Activated B cell treated with CpG ODN at 0.5 μM for 24 hours (primary cell): ENCODE data around the gene SNCB. TPM values are rescaled to one million over a fixed set of nuclear protein-coding genes. Genes with fewer than 3 reads are reported as not detected.
"Not testable (repeated sequence)": the region's sequence is repeated elsewhere in the genome, so short reads cannot be mapped to it uniquely, and the experiment has no call there.

Experiments used
- ATAC-seq: fragments of 200-7000 bp; cut with Tn5 transposase; one replicate; pipeline ENCODE4 v1.10.0; 2021; ENCODE audit warnings: low read depth, mild to moderate bottlenecking, moderate library complexity
- CTCF ChIA-PET: fragments of 350-600 bp; sonication (Branson Sonifier 250); formaldehyde crosslinking; loops from one replicate; lab custom pipeline; 2021; ENCODE audit warnings: antibody characterized with exemption; lab: Charles Lee
- POLR2A ChIA-PET: fragments of 350-600 bp; sonication (Branson Sonifier 250); formaldehyde crosslinking; loops from one replicate; lab custom pipeline; 2021; ENCODE audit warnings: antibody characterized with exemption; lab: Charles Lee
- DNase-seq: peaks from one replicate; pipeline ENCODE4 v3.0.0; 2022
- H3K27ac Mint-ChIP-seq: one replicate; pipeline ENCODE4 v1.8.0; 2020; ENCODE audit warnings: mixed read lengths
- H3K27me3 Mint-ChIP-seq: one replicate; pipeline ENCODE4 v1.8.0; 2021; ENCODE audit warnings: mixed read lengths
- H3K36me3 Mint-ChIP-seq: one replicate; pipeline ENCODE4 v1.8.0; 2021; ENCODE audit warnings: low read depth, mixed read lengths
- H3K4me1 Mint-ChIP-seq: one replicate; pipeline ENCODE4 v1.8.0; 2021; ENCODE audit warnings: mixed read lengths
- H3K4me3 Mint-ChIP-seq: one replicate; pipeline ENCODE4 v1.8.0; 2020; ENCODE audit warnings: mild to moderate bottlenecking, mixed read lengths
- H3K9me3 Mint-ChIP-seq: one replicate; pipeline ENCODE4 v1.8.0; 2020; ENCODE audit warnings: mixed read lengths
- intact Hi-C: fragments of 100-400 bp; cut with micrococcal nuclease; formaldehyde crosslinking; loops from one replicate; pipeline ENCODE4 v1.15.1; 2024
- total RNA-seq: library from RNA; stranded (reverse); gene quantifications from 2 replicates; pipeline ENCODE4 v1.2.3, GENCODE V29; 2022
- TF ChIP-seq, protein P1 (sequence below): fragments of 200-600 bp; IDR thresholded peaks from one replicate; pipeline ENCODE4 v1.8.0; 2022; ENCODE audit warnings: antibody characterized with exemption, mild to moderate bottlenecking

Gene SNCB
- total RNA-seq, 1 donor from 2014 or later: not detected

DNA sequence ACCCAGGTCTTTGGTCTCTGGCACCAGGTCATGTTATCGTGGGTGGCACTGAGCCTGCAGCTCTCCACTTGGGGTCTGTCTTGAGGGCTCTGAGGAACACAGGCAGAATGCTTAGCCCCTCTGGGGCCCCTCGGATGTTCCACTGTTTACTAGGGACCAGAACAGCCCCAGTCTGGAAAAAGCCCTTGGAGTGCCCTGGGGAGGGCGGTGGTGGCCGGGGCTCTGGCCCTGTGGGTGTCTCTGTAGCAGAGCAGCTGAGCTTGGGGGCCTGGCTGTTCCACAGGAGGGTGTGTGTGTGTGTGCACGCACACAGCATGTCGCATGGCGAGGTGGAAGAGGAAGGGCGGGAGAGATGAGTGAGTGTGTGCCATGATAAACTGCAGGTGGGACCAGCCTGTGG, 35.8 kb downstream of the SNCB start:
- Mint-ChIP-seq H3K4me3 (no peak overlapping the region), H3K27ac (no peak overlapping the region), H3K36me3 (no peaks in the 10 kb centered on the region), H3K9me3 (no peaks in the 10 kb centered on the region), H3K4me1 (peaks cover 7% of the 10 kb centered on the region), H3K27me3 (peaks cover 10% of the 10 kb centered on the region)
- no peak for DNase-seq
- intact Hi-C loops: no loop called here
- ChIA-PET POLR2A (no interaction called here), CTCF (no interaction called here)
- no peak for ATAC-seq
- TF ChIP-seq, protein P1, sequence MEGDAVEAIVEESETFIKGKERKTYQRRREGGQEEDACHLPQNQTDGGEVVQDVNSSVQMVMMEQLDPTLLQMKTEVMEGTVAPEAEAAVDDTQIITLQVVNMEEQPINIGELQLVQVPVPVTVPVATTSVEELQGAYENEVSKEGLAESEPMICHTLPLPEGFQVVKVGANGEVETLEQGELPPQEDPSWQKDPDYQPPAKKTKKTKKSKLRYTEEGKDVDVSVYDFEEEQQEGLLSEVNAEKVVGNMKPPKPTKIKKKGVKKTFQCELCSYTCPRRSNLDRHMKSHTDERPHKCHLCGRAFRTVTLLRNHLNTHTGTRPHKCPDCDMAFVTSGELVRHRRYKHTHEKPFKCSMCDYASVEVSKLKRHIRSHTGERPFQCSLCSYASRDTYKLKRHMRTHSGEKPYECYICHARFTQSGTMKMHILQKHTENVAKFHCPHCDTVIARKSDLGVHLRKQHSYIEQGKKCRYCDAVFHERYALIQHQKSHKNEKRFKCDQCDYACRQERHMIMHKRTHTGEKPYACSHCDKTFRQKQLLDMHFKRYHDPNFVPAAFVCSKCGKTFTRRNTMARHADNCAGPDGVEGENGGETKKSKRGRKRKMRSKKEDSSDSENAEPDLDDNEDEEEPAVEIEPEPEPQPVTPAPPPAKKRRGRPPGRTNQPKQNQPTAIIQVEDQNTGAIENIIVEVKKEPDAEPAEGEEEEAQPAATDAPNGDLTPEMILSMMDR: no peak

DNA sequence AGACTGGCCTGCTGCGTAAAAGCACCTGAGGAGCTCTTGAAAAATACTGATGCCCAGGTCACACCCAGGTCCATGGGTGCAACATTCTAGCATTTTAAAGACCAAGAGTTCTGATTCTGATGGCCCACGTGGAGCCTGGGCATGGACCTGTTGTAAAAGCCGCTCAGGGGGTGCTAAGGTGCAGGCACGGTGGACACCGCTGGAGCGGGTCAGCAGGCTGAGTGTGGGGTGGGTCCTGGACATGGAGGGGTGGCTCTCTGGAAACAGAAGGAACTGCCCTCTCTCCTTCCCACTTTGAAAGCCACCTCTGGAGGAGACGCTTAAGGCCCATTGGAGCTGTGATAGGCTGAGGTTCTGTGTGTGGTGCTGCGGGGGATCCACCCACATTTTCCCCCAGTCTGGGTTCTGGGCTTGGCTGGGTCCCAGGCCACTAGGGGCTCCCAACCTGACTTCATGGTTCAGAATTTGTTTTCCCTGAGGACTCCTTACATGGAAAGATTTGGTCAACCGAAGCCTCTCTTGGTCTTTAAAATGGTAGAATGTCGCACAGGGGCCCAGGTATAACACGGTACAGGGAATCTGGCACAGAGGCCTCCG, 37.0 kb downstream of the SNCB start:
- Mint-ChIP-seq H3K27ac (no peak overlapping the region), H3K4me3 (no peak overlapping the region), H3K4me1 (peaks cover 7% of the 10 kb centered on the region), H3K27me3 (peaks cover 10% of the 10 kb centered on the region), H3K9me3 (no peaks in the 10 kb centered on the region), H3K36me3 (no peaks in the 10 kb centered on the region)
- CTCF ChIA-PET: no interaction called here
- intact Hi-C loops: no loop called here
- ATAC-seq (no peak), DNase-seq (no peak)
- TF ChIP-seq, protein P1: no peak
- POLR2A ChIA-PET: no interaction called here

DNA sequence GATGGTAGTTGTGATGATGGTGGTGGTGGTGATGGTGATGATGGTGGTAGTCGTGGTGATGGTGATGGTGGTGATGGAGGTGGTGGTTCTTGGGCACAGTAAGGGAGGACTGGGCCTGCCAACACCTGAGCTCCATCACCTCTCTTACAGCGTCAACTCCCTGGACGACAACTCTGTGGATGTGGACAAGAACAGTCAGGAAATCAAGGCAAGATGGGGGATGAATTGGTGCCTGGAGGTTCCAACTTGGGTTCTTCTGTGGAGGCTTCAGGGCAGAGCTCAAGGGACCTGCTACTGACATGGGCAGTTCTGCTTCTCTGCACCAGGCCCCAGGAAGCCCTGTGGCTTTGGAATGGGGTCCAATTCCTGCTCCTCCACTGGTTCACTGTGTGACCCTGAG, 37.8 kb downstream of the SNCB start:
- ChIA-PET CTCF (no interaction called here), POLR2A (no interaction called here)
- H3K27ac Mint-ChIP-seq: no peak overlapping the region
- TF ChIP-seq, protein P1: no peak
- H3K4me3 Mint-ChIP-seq: no peak overlapping the region
- DNase-seq: no peak
- peaks cover 8% of the 10 kb centered on the region for H3K27me3 Mint-ChIP-seq
- no peak for ATAC-seq
- intact Hi-C loops: no loop called here
- H3K36me3 Mint-ChIP-seq: no peaks in the 10 kb centered on the region
- H3K4me1 Mint-ChIP-seq: peaks cover 7% of the 10 kb centered on the region
- no peaks in the 10 kb centered on the region for H3K9me3 Mint-ChIP-seq

DNA sequence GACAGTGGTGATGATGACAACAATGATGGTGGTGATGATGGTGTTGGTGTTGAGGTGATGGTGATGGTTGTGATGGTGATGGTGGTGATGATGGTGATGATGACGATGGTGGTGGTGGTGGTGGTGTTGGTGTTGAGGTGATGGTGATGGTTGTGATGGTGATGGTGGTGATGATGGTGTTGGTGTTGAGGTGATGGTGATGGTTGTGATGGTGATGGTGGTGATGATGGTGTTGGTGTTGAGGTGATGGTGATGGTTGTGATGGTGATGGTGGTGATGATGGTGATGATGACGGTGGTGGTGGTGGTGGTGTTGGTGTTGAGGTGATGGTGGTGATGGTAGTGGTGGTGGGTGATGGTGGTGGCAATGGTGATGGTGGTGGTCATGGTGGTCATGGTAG, 38.7 kb downstream of the SNCB start:
- POLR2A ChIA-PET, H3K4me1 Mint-ChIP-seq, H3K36me3 Mint-ChIP-seq, ATAC-seq, DNase-seq, CTCF ChIA-PET, H3K27ac Mint-ChIP-seq, H3K9me3 Mint-ChIP-seq, intact Hi-C loops, H3K27me3 Mint-ChIP-seq, H3K4me3 Mint-ChIP-seq: not testable (repeated sequence)

DNA sequence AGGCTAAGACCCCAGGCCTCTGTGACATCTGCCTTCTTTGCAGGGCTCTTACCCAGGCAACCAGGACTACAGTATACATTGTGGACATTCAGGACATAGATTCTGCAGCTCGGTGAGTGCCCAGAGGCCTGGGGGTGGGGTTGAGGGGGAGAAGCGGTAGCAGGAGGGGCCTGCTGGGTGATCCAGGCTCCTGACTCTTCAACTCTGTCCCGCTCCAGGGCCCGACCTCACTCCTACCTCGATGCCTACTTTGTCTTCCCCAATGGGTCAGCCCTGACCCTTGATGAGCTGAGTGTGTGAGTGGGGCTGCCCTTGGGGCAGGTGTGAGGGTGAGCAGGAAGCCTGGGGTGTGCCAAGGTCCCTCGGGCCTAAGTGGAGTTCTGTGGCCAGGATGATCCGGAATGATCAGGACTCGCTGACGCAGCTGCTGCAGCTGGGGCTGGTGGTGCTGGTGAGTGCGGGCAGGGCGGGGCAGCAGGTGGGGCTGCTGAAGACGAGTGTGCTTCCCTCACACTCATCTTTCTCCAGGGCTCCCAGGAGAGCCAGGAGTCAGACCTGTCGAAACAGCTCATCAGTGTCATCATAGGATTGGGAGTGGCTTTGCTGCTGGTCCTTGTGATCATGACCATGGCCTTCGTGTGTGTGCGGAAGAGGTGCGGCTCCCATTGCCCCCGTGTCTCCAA, 40.2 kb downstream of the SNCB start:
- peaks cover 4% of the 10 kb centered on the region for H3K9me3 Mint-ChIP-seq
- H3K4me1 Mint-ChIP-seq: no peaks in the 10 kb centered on the region
- TF ChIP-seq, protein P1: no peak
- DNase-seq (no peak), ATAC-seq (no peak)
- POLR2A ChIA-PET: no interaction called here
- H3K27me3 Mint-ChIP-seq: peaks cover 1% of the 10 kb centered on the region
- no peak overlapping the region for H3K4me3 Mint-ChIP-seq
- CTCF ChIA-PET: no interaction called here
- intact Hi-C loops: no loop called here
- H3K27ac Mint-ChIP-seq: no peak overlapping the region
- H3K36me3 Mint-ChIP-seq: no peaks in the 10 kb centered on the region
